Measurements from ENCODE around the gene SLC31A1.
"Not testable (repeated sequence)": the region's sequence is repeated elsewhere in the genome, so short reads cannot be mapped to it uniquely, and the experiment has no call there.

The SLC31A1 gene

DNA sequence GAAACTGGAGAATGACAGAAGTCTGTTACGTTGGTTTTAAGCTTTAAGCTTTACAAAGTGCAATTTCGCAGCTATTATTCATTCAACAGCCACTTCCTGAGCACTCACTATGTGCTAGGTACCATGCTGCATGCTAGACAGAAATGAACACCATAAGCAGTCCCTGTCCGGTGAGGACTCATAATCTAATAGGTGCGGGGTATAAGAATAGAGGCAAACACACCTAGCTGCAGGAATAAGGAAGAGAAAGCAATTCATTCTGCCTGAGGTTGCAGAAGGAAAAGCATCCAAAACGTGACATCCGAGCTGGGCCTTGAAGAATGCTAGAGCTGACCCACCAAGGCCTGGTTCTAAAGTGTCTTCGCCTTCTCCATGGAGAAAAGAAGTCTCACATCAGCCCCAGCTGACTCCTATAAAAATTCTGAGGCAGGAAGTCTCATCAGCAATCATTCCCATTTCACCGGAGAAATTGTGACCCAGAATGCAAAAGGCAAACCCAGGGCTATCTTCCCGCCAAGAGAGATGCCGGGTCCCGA, 809 bp upstream of the SLC31A1 start:
- DNase-seq (ENCODE audit: low read depth) = no peak

DNA sequence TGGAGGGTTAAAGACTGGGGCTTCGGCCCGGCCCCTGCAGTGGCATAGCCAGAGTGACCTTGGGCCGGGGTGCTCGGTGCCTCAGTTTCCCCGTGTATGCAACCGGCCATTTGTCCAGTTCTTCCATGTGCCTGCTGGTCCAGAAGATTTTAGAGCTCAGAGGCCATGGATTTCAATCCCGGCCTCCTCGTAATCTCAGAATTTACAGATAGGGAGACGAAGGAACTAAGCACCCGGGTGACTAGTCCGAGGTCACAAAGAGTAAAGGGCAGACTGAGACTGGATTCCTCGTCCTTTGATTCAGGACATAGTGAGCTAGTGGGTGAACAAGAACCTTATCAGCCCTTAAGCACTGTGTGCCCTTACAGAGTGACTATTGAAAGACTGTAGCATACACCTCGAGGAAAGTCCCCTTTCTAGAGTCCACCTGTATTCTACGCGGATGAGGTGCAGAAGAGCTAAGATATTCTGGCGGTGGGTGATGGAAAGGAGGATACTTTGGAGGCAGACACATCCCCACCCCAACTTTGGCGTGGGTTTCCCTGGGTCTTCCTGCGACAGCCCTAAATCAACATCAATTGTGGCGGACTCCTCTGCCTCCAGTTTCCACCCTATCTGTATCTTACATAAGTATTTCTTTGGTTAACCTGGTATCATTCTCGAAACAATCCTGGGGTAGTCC, 597 bp downstream of the SLC31A1 start:
- no peak for DNase-seq (ENCODE audit: low read depth)

DNA sequence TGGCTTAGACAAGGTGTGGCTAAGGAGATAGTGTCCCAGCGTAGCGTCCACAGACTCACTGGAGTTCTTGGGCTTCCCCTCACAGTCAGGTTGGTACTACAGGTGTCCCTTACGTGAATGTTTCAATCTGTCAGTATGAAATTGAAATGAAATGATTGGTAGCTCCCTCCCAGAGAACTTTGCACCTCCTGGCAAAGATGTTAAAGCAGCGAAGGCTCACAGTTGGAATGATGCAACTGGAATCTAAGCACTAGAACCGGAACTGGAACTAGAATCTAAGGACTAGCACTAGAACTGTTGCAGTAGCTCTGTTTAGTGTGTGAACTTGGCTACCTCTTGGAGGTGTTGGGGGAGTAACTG, 1.1 kb downstream of the SLC31A1 start:
- DNase-seq (ENCODE audit: low read depth) = peak; percentile 25

DNA sequence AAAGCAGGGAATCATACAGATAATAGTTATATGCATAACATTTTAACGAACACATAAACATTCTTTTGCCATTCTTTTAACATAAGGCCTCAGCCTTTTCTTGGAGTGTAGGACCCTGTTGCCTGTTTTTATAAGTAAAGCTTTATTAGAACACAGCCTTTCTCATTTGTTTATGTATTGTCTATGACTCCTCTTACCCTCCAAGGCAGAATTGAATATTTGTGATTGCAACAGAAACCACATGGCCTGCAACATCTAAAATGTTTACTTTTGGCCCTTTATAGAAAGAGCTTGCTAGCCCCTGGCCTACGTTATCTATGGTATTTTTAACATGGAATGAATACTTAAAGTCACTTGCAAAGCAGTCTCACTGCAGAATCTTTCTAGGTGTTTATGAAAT, 2.6 kb downstream of the SLC31A1 start:
- DNase-seq (ENCODE audit: low read depth) = peak; percentile 77

DNA sequence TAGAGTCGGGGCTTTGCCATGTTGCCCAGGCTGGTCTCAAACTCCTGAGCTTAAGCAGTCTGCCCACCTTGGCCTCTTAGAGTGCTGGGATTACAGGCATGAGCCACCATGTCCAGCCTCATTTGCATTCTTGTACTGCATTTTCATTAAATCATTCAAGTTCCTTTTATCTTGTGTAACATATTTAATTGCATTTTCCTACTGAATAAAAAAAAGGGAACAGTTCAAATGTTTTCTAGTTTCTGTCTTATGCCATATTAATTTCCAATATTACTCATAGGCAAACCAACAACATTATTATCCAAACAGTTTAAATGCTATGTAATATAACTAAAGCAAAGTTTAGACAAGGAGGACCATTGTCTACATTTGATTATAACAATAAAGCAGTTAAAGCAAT, 6.1 kb downstream of the SLC31A1 start:
- DNase-seq (ENCODE audit: low read depth) = no peak

DNA sequence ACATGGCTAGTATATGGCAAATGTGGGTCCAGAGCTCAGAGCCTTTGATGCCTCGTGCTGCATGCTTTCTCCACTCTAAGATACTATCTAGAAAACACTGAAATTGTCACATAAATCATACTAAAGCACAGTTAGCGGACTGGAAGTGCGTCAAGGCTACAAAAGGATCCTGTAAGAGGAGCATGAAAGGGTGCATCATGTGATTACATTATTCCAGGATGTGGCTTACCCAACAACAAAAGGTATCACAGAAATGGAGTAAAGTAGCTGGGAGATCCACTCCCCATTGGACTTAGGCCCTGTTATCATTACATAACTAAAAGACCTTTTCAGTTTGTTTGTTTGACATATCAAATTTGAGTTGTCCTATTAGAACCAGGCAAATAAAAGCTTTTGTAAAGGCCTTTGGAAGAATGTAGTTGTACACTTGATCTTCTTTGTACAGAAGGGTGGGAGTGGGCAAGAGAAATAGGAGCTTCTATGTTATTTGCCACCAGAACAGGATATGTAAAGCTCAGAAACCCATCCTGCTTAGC, 6.9 kb downstream of the SLC31A1 start:
- no peak for DNase-seq (ENCODE audit: low read depth)

DNA sequence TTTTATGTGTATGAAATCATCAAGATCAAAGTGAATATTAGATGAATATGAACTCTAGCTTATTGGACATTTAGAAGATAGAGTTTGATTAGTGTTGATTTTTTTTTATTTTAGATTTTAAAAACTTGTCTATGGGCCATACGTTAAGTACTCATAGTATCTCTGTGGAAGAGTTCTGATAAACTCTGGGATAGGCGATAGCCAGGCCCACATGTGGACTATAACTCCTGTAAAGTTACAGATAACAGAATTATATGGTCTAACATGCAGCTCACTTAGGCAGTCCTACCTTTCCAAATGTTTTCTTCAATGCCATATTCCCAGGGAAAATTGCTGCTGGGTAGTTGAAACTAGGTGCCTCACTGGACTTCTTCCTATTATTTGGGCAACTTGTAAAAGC, 10.4 kb downstream of the SLC31A1 start:
- no peak for DNase-seq (ENCODE audit: low read depth)

DNA sequence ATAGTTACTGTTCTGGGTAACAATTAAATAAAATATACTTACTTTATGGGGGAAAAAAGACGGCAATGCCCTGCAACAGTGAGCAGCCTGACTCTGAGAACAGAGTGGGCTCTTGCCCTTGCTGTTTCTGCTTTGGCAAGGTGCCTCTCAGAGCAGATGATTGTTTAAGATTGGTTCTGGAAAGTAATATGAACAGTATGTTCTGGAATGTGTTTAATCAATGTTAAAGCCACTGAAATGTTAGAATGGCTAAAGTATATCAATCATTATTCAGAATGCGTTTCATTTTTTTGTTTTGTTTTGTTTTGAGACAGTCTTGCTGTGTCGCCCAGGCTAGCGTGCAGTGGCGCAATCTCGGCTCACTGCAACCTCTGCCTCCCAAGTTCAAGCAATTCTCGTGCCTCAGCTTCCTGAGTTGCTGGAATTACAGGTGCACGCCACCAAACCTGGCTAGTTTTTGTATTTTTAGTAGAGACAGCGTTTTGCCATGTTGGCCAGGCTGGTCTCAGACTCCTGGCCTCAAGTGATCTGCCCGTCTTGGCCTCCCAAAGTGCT, 14.4 kb downstream of the SLC31A1 start:
- DNase-seq (ENCODE audit: low read depth) = peak; percentile 3

DNA sequence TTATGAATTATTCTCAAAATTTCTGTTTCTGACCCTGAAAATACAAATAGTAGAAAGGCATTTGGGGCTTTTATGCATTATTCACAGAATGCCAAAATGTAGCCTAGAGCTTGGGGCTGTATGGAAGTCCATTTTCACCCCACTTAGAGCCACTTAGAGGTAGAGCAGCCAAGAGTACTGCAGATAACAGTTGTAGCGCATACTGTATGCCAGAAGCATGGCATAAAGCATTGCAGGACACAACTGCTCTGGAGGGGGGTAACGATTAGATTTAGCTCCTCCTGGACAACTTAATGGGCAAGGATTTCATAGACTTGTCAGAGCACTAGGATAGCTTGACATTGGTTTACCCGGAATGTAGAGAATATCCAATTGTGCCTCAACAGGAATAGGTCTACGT, 15.7 kb downstream of the SLC31A1 start:
- no peak for DNase-seq (ENCODE audit: low read depth)

DNA sequence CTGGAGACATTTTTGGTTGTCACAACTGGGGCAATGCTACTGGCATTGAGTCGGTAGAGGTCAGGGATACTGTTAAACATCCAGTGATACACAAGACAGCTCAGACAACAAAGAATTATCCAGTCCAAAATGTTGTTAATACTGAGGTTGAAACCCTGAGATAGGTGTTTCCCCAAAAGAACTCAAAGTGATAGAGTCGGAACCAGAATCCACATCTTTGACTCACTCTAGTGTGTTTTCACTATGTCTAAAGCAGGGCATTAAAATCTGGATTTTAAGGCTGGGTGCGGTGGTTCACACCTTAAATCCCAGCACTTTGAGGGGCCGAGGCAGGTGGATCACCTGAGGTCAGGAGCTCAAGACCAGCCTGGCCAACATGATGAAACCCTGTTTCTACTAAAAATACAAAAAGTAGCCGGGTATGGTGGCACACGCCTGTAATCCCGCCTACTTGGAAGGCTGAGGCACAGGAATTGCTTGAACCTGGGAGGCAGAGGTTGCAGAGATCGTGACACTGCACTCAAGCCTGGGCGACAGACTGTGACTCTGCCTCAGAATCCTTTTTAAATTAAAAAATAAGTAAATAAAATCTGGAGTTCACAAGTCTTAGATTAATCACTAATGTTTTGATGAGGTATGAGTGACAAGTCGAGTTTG, 17.0 kb downstream of the SLC31A1 start:
- DNase-seq (ENCODE audit: low read depth) = no peak

DNA sequence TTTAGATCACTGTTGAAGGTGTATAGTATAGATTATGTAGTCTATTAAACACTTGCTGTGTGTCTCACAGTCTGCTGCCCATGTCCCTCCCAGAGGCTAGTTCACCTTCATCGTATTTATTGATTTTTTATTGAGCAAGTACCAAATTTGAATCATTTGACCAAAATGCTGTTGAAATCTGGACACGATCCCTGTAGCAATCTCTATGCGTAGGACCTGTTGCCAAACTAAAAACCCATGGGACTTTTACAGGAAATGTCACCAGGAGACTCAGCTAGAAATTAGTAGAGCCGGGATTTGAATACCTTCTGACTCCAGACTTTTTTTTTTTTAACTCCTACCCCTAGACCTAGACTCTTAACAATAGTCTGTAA, 17.5 kb downstream of the SLC31A1 start:
- peak; percentile 5 for DNase-seq (ENCODE audit: low read depth)

DNA sequence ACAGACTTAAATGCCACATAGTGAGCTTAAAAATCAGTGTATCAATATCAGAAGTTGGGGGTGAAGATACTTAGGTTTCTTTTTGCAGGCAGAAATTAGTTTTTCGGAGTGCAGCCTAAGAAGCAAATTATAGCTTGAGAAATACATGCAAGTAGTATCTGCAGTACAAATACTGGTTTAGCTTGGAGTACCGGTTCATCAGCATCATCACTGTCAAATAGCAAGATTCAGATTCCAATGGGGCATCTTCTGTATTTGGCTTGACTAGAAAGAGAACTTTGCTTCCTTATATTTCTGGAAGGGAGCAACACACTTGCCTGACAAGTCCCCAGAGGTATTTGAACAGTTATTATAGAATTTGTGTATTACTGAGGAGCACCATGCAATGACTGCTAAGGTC, 19.8 kb downstream of the SLC31A1 start:
- DNase-seq (ENCODE audit: low read depth) = no peak

DNA sequence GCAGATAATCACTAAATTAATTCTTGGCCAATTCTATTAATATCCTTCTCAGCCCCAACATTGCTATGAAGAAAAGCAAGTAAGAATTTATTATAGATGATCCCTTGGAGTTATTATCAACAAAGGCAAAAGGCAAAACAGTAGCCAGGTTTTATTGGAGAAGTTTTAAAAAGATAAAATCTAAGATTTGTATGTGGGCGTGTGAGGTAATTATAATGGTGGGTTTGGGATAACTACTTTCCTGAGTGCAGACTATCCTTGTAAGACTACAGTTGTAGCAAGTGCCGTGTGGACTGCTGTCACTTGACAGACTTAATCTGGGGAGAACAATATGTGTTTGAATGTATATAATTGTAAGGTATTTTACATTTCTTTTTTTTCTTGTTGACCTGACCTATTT, 23.2 kb downstream of the SLC31A1 start:
- no peak for DNase-seq (ENCODE audit: low read depth)

DNA sequence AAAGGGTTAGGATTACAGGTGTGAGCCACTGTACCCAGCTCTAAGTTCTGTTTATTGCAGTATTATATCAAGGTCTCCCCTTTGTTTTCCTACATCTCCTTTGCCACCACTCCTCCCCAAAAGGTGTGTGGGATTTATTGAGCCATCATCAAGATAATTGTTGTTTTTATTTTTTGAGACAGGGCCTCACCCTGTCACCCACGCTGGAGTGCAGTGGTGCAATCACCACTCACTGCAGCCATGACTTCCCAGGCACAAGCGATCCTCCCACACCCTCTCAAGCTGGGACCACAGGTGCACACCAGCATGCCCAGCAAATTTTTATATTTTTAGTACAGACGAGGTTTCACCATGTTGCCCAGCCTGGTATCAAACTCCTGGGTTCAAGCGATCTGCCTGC, 24.6 kb downstream of the SLC31A1 start:
- DNase-seq (ENCODE audit: low read depth) = no peak

DNA sequence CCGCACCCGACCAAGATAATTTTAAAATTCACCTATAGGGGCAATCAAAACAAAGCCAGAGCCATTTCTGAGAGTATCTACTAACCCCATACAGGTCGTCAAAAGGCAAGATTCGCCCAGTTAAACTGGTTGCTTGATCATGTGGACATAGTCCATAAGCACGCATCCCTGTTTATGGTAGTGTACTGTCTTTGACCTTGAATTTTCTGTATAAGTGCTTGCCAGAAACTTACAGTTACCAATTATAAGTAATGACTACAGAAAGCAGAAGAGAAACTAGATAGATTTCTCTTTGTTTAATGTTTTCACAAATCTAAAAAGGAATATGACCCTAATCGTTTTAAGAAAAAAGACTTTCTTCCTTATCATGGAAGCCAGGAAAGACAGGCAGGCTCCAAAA, 25.6 kb downstream of the SLC31A1 start:
- DNase-seq (ENCODE audit: low read depth) = no peak

DNA sequence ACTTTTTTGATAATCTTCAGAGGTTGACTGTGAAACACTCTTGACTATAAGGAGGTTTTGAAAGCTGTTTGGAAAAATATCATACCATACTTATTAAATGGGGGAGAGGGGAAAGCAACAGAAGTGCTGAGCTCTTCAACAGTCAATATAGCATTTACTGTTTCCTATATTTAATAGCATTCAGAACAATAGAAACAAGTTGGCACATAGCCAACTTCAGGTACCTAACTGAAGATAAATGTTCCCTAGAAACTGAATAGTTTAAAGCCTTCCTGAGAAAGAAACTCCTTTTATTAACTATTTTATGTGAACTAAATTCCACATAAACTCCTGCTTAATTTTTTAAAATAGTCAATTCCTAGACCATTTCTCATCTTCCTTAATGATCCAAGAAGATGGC, 26.3 kb downstream of the SLC31A1 start:
- DNase-seq (ENCODE audit: low read depth) = no peak

DNA sequence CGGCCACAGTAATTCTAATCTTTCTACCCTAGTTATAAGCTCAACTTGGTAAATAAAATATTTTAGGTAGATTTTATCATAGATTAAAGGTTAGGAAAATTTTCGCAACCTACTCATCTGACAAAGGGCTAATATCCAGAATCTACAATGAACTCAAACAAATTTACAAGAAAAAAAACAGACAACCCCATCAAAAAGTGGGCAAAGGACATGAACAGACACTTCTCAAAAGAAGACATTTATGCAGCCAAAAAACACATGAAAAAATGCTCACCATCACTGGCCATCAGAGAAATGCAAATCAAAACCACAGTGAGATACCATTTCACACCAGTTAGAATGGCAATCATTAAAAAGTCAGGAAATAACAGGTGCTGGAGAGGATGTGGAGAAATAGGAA, 28.3 kb downstream of the SLC31A1 start:
- not testable (repeated sequence) for DNase-seq (ENCODE audit: low read depth)

DNA sequence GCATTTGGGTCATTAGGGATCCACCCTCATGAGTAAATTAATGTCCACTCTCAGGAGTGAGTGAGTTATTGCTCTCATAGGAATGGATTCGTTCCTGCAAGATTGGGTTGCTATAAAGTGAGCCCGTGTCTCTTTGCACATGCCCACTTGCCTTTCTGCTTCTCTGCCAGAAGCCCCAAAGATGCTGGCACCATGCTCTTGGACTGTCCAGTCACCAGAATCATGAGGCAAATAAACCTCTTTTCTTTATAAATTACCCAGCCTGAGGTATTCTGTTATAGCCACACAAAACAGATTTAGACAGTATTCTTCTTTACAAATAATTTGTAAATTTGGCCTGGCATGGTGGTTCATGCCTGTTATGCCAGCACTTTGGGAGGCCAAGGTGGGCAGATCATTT, 29.5 kb downstream of the SLC31A1 start:
- DNase-seq (ENCODE audit: low read depth) = no peak

DNA sequence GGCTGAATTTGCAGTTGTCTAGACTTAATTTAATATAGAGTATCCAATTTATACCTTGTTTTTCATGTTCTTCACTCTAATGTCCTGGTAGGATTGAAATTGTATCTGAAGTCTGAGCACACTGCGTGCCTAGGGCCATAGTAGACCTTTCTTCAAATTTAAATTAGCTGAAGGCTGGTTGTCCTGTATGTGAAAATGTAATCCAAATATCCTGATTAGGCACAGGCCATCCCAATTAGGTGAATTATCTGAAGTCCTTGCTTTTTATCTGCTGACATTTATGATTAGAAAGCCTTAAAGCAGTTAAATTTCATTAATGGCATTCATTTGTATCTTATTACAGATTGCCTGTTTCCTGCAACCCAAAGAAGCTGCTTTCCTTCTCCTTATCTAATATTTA, 33.6 kb downstream of the SLC31A1 start:
- no peak for DNase-seq (ENCODE audit: low read depth)

DNA sequence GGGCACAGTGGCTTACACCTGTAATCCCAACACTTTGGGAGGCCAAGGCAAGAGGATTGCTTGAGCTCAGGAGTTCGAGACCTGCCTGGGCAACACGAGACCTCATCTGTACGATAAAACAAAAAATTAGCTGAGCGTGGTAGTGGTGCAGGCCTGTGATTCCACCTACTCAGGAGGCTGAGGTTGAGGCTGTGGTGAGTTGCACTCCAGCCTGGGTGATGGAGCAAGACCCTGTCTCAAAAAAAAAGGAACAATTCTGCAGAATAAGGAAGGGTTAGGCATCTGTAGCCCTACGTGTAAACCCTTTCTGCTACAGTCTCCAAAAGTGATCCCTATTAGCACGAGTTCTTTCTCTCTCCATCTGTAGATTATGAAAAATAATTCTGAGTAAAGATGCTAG, 34.1 kb downstream of the SLC31A1 start:
- no peak for DNase-seq (ENCODE audit: low read depth)

DNA sequence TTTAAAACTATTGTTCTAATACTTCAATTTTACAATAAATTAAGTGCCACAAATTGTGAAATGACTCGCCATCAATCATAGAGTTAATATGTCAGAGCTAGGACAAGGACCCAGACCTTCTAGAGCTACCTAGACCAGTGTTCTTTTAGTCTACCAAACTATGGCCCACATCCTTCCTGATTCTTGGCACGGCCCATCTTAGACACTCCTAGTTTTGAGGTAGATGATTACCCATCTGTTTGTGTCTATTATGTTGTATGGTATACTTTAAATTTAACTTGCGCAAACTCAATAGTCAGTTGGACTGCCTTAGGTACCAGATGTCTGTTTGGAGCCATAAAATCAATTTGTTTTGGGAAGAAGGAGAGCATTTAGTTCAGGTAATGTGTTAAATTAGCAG, 36.5 kb downstream of the SLC31A1 start:
- no peak for DNase-seq (ENCODE audit: low read depth)

DNA sequence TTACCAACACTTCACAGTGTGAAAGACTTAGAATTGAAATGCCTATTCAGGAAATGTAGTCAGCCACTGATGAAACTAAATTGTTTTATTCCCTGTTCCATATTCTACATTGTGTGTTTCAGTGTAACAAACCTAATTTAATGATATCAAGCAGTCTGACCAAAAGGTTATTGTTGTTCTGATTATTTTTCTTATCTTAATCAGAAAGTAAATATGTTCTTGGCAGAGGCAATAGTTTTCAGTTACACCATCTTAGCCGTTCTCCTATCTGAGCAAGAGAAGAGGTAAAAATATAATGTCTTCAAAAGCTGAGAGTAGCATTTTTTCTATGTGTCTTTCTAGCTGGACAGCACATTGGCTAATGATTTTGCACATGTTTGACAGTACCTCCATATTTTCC, 36.9 kb downstream of the SLC31A1 start:
- DNase-seq (ENCODE audit: low read depth) = no peak

DNA sequence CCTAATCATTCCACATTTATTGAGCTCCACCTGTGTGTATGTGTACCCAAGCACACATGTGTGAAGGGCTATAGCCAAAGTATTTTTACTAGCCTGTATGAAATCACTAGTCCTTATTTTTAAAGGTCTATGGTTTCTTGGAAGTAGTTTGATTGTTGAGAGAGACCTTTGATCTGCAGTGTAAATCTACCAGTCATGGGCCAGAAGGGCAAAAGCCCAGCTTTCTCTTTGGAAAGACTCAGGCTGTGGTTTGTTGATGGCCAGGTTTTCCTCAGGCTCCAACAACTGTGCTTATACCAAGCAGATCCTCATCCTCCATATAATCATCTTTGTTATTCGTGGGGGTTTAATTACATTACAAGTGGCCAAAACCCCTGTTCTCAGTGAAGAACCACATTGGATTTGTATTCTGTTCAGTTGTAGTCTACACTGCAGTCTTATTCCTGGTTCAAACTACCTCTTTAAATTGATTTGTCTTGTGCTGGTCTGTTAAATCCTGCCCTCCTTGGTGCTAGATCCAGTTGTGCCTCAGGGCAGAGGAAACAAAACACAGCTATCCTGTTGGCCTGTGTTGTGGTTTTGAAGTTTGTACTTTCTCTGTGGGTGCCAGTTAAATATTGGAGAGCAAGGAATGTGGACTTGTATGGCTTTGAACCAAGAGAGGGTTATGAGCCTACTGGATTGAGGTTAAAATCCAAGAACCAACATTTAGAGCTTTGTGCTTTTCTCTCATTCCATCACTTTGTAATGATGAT, 40.8 kb downstream of the SLC31A1 start:
- peak; percentile 1 for DNase-seq (ENCODE audit: low read depth)
